Retinal pigment epithelial cell (primary cell): ENCODE results near the gene FHL5.

Source experiments
- DNase-seq: peaks from one replicate; pipeline ENCODE4 v3.0.0-alpha.2; 2010; ENCODE audit warnings: low read depth
- H3K4me3 ChIP-seq: 2 replicates; pipeline ENCODE4 v1.5.1; 2011; ENCODE audit warnings: mild to moderate bottlenecking, low read length, control low read depth, moderate library complexity
- TF ChIP-seq, protein P1 (sequence below): conservative IDR thresholded peaks from 2 replicates; pipeline ENCODE4 v1.5.1; 2011; ENCODE audit warnings: low read depth, low read length, control low read depth, inconsistent platforms

FHL5 gene

DNA sequence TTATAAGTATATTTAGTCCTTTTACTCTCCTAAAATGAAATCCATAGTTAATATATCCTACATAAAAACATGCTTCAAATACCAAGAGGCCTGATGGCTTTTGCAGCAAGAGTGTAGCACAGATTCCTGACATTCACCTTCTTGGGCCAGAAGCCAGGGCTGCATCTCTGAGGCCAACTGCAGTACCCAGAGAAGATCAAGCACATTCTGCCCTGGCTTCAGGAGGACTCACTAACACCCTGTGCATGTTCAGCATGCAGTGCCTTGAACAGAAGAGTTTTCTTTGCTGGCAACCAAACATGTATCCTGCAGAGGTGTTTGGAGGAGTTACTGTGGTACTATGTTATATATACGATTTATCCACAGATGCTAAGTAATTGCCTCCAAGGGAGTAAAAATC is 90.3 kb downstream of the FHL5 start:
- TF ChIP-seq, protein P1, sequence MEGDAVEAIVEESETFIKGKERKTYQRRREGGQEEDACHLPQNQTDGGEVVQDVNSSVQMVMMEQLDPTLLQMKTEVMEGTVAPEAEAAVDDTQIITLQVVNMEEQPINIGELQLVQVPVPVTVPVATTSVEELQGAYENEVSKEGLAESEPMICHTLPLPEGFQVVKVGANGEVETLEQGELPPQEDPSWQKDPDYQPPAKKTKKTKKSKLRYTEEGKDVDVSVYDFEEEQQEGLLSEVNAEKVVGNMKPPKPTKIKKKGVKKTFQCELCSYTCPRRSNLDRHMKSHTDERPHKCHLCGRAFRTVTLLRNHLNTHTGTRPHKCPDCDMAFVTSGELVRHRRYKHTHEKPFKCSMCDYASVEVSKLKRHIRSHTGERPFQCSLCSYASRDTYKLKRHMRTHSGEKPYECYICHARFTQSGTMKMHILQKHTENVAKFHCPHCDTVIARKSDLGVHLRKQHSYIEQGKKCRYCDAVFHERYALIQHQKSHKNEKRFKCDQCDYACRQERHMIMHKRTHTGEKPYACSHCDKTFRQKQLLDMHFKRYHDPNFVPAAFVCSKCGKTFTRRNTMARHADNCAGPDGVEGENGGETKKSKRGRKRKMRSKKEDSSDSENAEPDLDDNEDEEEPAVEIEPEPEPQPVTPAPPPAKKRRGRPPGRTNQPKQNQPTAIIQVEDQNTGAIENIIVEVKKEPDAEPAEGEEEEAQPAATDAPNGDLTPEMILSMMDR = no peak
- no peak for DNase-seq
- no peak overlapping the region for H3K4me3 ChIP-seq

DNA sequence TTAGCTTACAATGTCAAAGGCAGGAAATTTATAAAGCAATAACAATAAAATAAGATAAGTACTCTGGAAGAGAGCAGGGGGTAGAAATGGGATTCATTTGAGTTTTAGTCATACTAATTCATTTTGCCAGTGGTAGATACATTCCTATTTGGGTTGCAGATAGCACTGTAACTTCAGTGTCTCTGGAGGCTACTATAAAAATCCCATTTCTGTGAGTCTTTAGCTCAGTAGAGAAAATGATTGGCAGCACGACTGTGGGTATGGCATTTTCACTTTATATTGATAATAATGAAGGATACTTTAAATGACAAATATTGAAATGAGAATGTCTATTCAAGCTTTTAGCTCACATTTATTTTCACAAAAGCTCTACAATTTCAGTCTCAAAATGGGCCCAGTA is 93.6 kb downstream of the FHL5 start:
- no peak for DNase-seq
- TF ChIP-seq, protein P1 = no peak

DNA sequence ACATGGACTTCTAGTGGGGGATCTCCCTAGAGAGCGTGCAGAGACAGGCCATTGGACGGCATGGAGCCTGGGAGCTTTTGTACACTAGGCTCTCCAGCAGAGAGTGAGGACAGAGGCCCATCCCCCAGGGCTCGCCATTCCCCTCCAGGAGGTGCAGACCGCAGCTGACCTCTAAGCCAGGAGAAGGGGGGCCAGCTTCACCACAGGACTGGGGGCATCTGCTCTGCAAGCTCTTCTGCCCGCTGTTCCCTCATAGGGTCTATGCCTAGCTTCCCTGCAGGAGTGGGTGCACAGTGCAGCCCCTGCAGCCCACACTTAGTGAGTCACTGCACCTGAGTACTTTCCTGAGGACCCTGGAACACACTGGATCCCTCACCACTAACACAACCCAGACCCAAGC is 94.4 kb downstream of the FHL5 start:
- no peak overlapping the region for H3K4me3 ChIP-seq
- TF ChIP-seq, protein P1 = no peak
- no peak for DNase-seq

More for the DNA sequence above, 93.6 kb downstream of the FHL5 start:
- no peak overlapping the region for H3K4me3 ChIP-seq

DNA sequence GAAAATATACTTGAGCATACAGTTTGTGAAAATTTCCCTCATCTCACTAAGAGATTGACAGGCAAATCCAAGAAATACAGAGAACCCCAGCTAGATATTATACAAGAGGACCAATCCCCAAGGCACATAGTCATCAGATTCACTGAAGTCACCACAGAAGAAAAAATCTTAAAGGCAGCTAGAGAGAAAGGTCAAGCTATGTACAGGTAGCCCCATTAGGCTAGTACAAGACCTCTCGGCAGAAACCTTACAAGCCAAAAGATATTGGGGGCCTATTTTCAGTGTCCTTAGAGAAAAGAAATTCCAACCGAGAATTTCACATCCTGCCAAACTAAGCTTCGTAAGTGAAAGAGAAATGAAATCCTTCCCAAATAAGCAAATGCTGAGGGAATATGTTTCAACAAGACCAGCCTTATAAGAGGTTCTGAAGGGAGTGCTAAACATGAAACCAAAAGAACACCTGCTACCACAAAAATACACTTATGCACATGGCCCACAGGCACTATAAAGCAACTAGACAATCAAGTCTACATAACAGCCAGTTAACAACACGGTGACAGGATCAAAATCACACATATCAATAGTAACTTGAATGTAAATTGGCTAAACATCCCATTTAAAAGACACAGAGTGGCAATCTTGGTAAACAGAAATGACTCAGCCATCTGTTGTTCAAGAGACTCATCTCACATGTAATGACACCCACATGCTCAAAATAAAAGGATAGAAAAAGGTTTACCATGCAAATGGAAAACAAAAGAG is 96.3 kb downstream of the FHL5 start:
- TF ChIP-seq, protein P1 = no peak
- DNase-seq = no peak
- no peak overlapping the region for H3K4me3 ChIP-seq
